Osteocyte (in vitro differentiated cells): ENCODE results near the gene AFAP1. TPM values are rescaled to one million over a fixed set of nuclear protein-coding genes. Genes with fewer than 3 reads are reported as not detected.

Experiments
- DNase-seq: peaks from one replicate; pipeline ENCODE4 v3.0.0; 2021; ENCODE audit warnings: mixed read lengths; ENCODE audit not compliant: unreplicated experiment; ENCODE audit errors: extremely low spot score
- H3K27ac Mint-ChIP-seq: one replicate; pipeline ENCODE4 v1.8.0; 2021; ENCODE audit warnings: mild to moderate bottlenecking, mixed read lengths; ENCODE audit not compliant: unreplicated experiment
- H3K27me3 Mint-ChIP-seq: one replicate; pipeline ENCODE4 v1.8.0; 2021; ENCODE audit warnings: mixed read lengths; ENCODE audit not compliant: unreplicated experiment
- H3K36me3 Mint-ChIP-seq: one replicate; pipeline ENCODE4 v1.8.0; 2021; ENCODE audit warnings: mixed read lengths; ENCODE audit not compliant: unreplicated experiment
- H3K4me1 Mint-ChIP-seq: one replicate; pipeline ENCODE4 v1.8.0; 2021; ENCODE audit warnings: mixed read lengths; ENCODE audit not compliant: unreplicated experiment
- H3K4me3 Mint-ChIP-seq: one replicate; pipeline ENCODE4 v1.8.0; 2021; ENCODE audit warnings: mild to moderate bottlenecking, moderate library complexity, mixed read lengths; ENCODE audit not compliant: unreplicated experiment
- H3K9me3 Mint-ChIP-seq: one replicate; pipeline ENCODE4 v1.8.0; 2021; ENCODE audit warnings: mixed read lengths; ENCODE audit not compliant: unreplicated experiment
- CTCF ChIP-seq: fragments of 200-600 bp; sonication (generic); IDR thresholded peaks from 2 replicates; pipeline ENCODE4 v1.5.0; 2021; ENCODE audit warnings: antibody characterized with exemption, mild to moderate bottlenecking, moderate library complexity
- total RNA-seq: library from RNA; stranded (reverse); gene quantifications from 2 replicates; pipeline ENCODE4 v1.2.1, GENCODE V29; 2021

AFAP1 gene
- total RNA-seq, 1 donor from 2014 or later: 66.9 TPM

GRCh38 chr4:7801001-7801400, 138.7 kb downstream of the AFAP1 start:
- H3K9me3 Mint-ChIP-seq: no peaks in the 10 kb centered on the region
- H3K27me3 Mint-ChIP-seq: no peaks in the 10 kb centered on the region
- DNase-seq: no peak
- H3K27ac Mint-ChIP-seq: no peak overlapping the region
- TF ChIP-seq CTCF: no peak
- peaks cover 28% of the 10 kb centered on the region for H3K4me1 Mint-ChIP-seq
- H3K4me3 Mint-ChIP-seq: no peak overlapping the region
- peaks cover 38% of the 10 kb centered on the region for H3K36me3 Mint-ChIP-seq

- H3K9me3 Mint-ChIP-seq: no peaks in the 10 kb centered on the region
- no peak for TF ChIP-seq CTCF
- H3K36me3 Mint-ChIP-seq: peaks cover 38% of the 10 kb centered on the region
- H3K4me3 Mint-ChIP-seq: no peak overlapping the region
- no peak overlapping the region for H3K27ac Mint-ChIP-seq
- no peaks in the 10 kb centered on the region for H3K27me3 Mint-ChIP-seq
- DNase-seq: no peak
- peaks cover 22% of the 10 kb centered on the region for H3K4me1 Mint-ChIP-seq
Measured at GRCh38 chr4:7800410-7800809, 139.3 kb downstream of the AFAP1 start.

DNA sequence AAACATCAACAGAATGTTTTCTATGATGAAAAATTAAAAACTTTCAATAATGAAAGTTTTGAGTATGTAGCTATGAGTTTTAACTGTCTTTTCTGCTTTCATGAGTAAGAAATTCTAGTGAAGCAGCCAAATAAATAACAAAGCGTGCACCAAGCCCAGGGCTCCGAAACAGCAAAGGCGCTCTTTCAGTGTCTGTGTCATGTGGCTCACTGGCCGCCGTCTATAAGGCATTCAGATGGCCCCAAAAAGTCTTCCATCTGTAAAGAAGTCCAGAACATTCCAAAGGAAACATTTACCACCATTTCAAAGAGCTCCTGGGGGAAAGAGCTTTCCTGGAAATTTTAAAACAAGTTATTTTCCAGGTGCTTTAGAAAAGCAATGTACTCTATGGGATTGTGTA, 139.9 kb downstream of the AFAP1 start:
- Mint-ChIP-seq H3K4me3 (no peak overlapping the region), H3K4me1 (peaks cover 15% of the 10 kb centered on the region)

DNA sequence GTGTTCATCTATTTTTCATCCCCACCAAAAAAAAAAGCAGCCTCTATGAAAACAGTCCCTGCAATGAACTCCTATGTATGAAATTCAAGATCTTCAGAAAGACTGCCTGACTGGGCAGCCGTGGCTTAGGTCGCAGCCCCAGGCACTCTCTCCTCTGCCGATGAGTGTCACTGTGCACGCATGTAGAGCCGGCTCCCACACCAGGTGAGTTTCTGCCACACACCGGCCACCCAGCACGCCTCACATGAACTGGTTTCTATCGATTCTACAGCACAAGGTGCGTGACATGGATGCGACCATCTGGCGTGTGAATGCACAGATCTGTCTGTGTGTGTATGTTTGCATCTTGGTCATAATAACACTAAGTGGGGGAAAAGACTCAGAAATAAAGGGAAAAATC, 140.4 kb downstream of the AFAP1 start:
- H3K27me3 Mint-ChIP-seq: no peaks in the 10 kb centered on the region
- H3K4me1 Mint-ChIP-seq: peaks cover 11% of the 10 kb centered on the region
- H3K9me3 Mint-ChIP-seq: no peaks in the 10 kb centered on the region
- TF ChIP-seq CTCF: no peak
- DNase-seq: no peak
- H3K4me3 Mint-ChIP-seq: no peak overlapping the region
- no peak overlapping the region for H3K27ac Mint-ChIP-seq
- peaks cover 38% of the 10 kb centered on the region for H3K36me3 Mint-ChIP-seq

More for the DNA sequence above, 139.9 kb downstream of the AFAP1 start:
- Mint-ChIP-seq H3K9me3 (no peaks in the 10 kb centered on the region), H3K27ac (no peak overlapping the region), H3K27me3 (no peaks in the 10 kb centered on the region), H3K36me3 (peaks cover 38% of the 10 kb centered on the region)
- no peak for DNase-seq
- no peak for TF ChIP-seq CTCF

DNA sequence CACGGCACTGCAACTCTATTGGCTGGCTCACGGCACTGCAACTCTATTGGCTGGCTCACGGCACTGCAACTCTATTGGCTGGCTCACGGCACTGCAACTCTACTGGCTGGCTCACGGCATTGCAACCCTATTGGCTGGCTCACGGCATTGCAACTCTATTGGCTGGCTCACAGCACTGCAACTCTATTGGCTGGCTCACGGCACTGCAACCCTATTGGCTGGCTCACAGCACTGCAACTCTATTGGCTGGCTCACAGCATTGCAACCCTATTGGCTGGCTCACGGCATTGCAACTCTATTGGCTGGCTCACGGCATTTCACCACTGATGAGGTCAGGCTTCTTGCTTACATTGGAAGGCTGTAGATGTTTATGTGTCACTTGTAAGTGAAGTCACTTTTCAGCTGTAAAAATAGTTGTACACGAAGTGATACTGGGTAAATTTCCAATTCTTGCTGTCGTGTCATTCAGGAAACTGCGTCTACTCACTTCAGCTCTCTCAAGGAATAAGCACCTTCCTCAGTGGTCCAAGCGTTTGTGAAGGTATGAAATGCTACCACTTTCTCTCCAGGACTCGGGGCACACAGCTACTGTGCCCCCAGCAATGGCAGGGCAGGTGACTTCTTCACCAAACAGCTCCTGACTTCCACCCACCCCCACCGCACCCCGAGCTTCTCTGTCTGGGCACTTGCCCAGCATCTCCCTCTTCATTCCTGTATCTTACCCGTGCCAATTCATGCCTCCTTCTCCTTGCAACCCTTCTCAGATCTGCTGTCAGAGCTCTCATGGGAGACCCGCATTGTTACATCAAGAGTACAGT, 141.3 kb downstream of the AFAP1 start:
- H3K4me3 Mint-ChIP-seq: no peak overlapping the region
- no peaks in the 10 kb centered on the region for H3K27me3 Mint-ChIP-seq
- H3K36me3 Mint-ChIP-seq: peaks cover 38% of the 10 kb centered on the region
- no peaks in the 10 kb centered on the region for H3K9me3 Mint-ChIP-seq
- DNase-seq: no peak
- TF ChIP-seq CTCF: no peak
- peaks cover 9% of the 10 kb centered on the region for H3K4me1 Mint-ChIP-seq
- no peak overlapping the region for H3K27ac Mint-ChIP-seq
